HG03045 (cell line): ENCODE data around the gene NKX2-2.

Experiments used
- ATAC-seq: cut with Tn5 transposase; IDR thresholded peaks from one replicate; pipeline ENCODE4 v1.9.1; 2021; ENCODE audit warnings: mild to moderate bottlenecking, moderate library complexity; ENCODE audit not compliant: unreplicated experiment

The NKX2-2 gene

GRCh38 chr20:21513881-21514540 lies at the start of gene NKX2-2:
TSS of gene NKX2-2 (minus strand) at chr20:21514064. CDS start at chr20:21513669, 395 bp downstream.
- no peak for ATAC-seq

- ATAC-seq, result no peak
Measured at GRCh38 chr20:21562656-21563055, 48.8 kb upstream of the NKX2-2 start.

GRCh38 chr20:21559305-21559704 lies 45.4 kb upstream of the NKX2-2 start:
- ATAC-seq, result no peak

- ATAC-seq, result no peak
Measured at GRCh38 chr20:21557241-21558020, 43.6 kb upstream of the NKX2-2 start.

GRCh38 chr20:21556398-21556797 lies 42.5 kb upstream of the NKX2-2 start:
- no peak for ATAC-seq

GRCh38 chr20:21555470-21556120 lies 41.7 kb upstream of the NKX2-2 start:
- ATAC-seq, result no peak

GRCh38 chr20:21554985-21555384 lies 41.1 kb upstream of the NKX2-2 start:
- no peak for ATAC-seq

- ATAC-seq, result no peak
Measured at GRCh38 chr20:21554376-21554890, 40.6 kb upstream of the NKX2-2 start.

GRCh38 chr20:21550587-21550986 lies 36.7 kb upstream of the NKX2-2 start:
- ATAC-seq, result no peak

- ATAC-seq, result no peak
Measured at GRCh38 chr20:21548390-21549035, 34.6 kb upstream of the NKX2-2 start.

- no peak for ATAC-seq
Measured at GRCh38 chr20:21546355-21546754, 32.5 kb upstream of the NKX2-2 start.

- ATAC-seq, result no peak
Measured at GRCh38 chr20:21539512-21539911, 25.6 kb upstream of the NKX2-2 start.

- ATAC-seq, result no peak
Measured at GRCh38 chr20:21534886-21535285, 21.0 kb upstream of the NKX2-2 start.

GRCh38 chr20:21534453-21534852 lies 20.6 kb upstream of the NKX2-2 start:
- no peak for ATAC-seq

- no peak for ATAC-seq
Measured at GRCh38 chr20:21529863-21530262, 16.0 kb upstream of the NKX2-2 start.

- no peak for ATAC-seq
Measured at GRCh38 chr20:21528870-21529269, 15.0 kb upstream of the NKX2-2 start.

- ATAC-seq, result no peak
Measured at GRCh38 chr20:21527908-21528307, 14.0 kb upstream of the NKX2-2 start.

- ATAC-seq, result no peak
Measured at GRCh38 chr20:21526776-21527175, 12.9 kb upstream of the NKX2-2 start.

GRCh38 chr20:21523895-21524294 lies 10.0 kb upstream of the NKX2-2 start:
- ATAC-seq, result no peak

- no peak for ATAC-seq
Measured at GRCh38 chr20:21523281-21523868, 9.5 kb upstream of the NKX2-2 start.
